ENCODE measurements around the gene HNRNPR.

HNRNPR gene

GRCh38 chr1:23341931-23342692 is 2.0 kb downstream of the HNRNPR start:
- no peak overlapping the region for H2AFZ ChIP-seq (ENCODE audit: low read length)
- H3K27me3 ChIP-seq (ENCODE audit: insufficient read depth, low read length, poor library complexity, severe bottlenecking), result peaks cover 8% of the 10 kb centered on the region
- TF ChIP-seq EZH2phosphoT487 (IDR thresholded peaks at IDR 0.05; ENCODE audit: borderline replicate concordance), result no peak
- H3K4me2 ChIP-seq (ENCODE audit: low read depth, low read length, poor library complexity, severe bottlenecking), result peak overlapping the region; percentile 85
- no peaks in the 10 kb centered on the region for H3K9me3 ChIP-seq (ENCODE audit: insufficient read depth, low read depth, low read length)
- no peaks in the 10 kb centered on the region for H3F3A ChIP-seq (ENCODE audit: low read depth)
- H3K79me2 ChIP-seq (ENCODE audit: insufficient read depth, low read length), result peaks cover 70% of the 10 kb centered on the region
- H3K36me3 ChIP-seq (ENCODE audit: insufficient read depth, low read length), result peaks cover 11% of the 10 kb centered on the region; the same call in 1 of the 2 replicates
- peak overlapping the region; percentile 92 for H3K9ac ChIP-seq (ENCODE audit: low read depth, low read length, poor library complexity, severe bottlenecking)
- no peaks in the 10 kb centered on the region for H3K9me2 ChIP-seq (replicated peaks; ENCODE audit: low read depth, low read length)
- H4K20me1 ChIP-seq (ENCODE audit: insufficient read depth, low read length, poor library complexity, severe bottlenecking), result peaks cover 67% of the 10 kb centered on the region
- peak overlapping the region; percentile 80 for H3K4me3 ChIP-seq (ENCODE audit: low read length, poor library complexity, severe bottlenecking)
- peaks cover 46% of the 10 kb centered on the region for H3K4me1 ChIP-seq (ENCODE audit: insufficient read depth, low read length, poor library complexity, severe bottlenecking)

- peaks cover 94% of the 10 kb centered on the region for H3K79me2 ChIP-seq (ENCODE audit: insufficient read depth, low read length)
- peak overlapping the region; percentile 80 for H3K4me3 ChIP-seq (ENCODE audit: low read length, poor library complexity, severe bottlenecking)
Measured at GRCh38 chr1:23339632-23340031, 4.5 kb downstream of the HNRNPR start.

GRCh38 chr1:23337869-23338268 is 6.2 kb downstream of the HNRNPR start:
- Histone ChIP-seq H3K9ac (ENCODE audit: low read depth, low read length, poor library complexity, severe bottlenecking) (peak overlapping the region; percentile 92), H3K36me3 (ENCODE audit: insufficient read depth, low read length) (peaks cover 46% of the 10 kb centered on the region), H3F3A (ENCODE audit: low read depth) (no peaks in the 10 kb centered on the region), H2AFZ (ENCODE audit: low read length) (no peak overlapping the region), H3K79me2 (ENCODE audit: insufficient read depth, low read length) (peaks cover 99% of the 10 kb centered on the region), H3K4me1 (ENCODE audit: insufficient read depth, low read length, poor library complexity, severe bottlenecking) (peaks cover 45% of the 10 kb centered on the region), H3K9me2 (replicated peaks; ENCODE audit: low read depth, low read length) (no peaks in the 10 kb centered on the region), H3K4me3 (ENCODE audit: low read length, poor library complexity, severe bottlenecking) (peak overlapping the region; percentile 80), H3K9me3 (ENCODE audit: insufficient read depth, low read depth, low read length) (no peaks in the 10 kb centered on the region), H4K20me1 (ENCODE audit: insufficient read depth, low read length, poor library complexity, severe bottlenecking) (peaks cover 93% of the 10 kb centered on the region), H3K4me2 (ENCODE audit: low read depth, low read length, poor library complexity, severe bottlenecking) (peak overlapping the region; percentile 85), H3K27me3 (ENCODE audit: insufficient read depth, low read length, poor library complexity, severe bottlenecking) (no peaks in the 10 kb centered on the region)
- TF ChIP-seq CTCF (conservative IDR thresholded peaks at IDR 0.05; ENCODE audit: low read length), result no peak
- TF ChIP-seq EZH2phosphoT487 (IDR thresholded peaks at IDR 0.05; ENCODE audit: borderline replicate concordance), result no peak

More at GRCh38 chr1:23339632-23340031, 4.5 kb downstream of the HNRNPR start:
- H3K4me2 ChIP-seq (ENCODE audit: low read depth, low read length, poor library complexity, severe bottlenecking), result peak overlapping the region; percentile 85
- H3F3A ChIP-seq (ENCODE audit: low read depth), result no peaks in the 10 kb centered on the region
- H3K27me3 ChIP-seq (ENCODE audit: insufficient read depth, low read length, poor library complexity, severe bottlenecking), result peaks cover 8% of the 10 kb centered on the region
- TF ChIP-seq EZH2phosphoT487 (IDR thresholded peaks at IDR 0.05; ENCODE audit: borderline replicate concordance), result no peak
- TF ChIP-seq CTCF (conservative IDR thresholded peaks at IDR 0.05; ENCODE audit: low read length), result no peak
- peak overlapping the region; percentile 92 for H3K9ac ChIP-seq (ENCODE audit: low read depth, low read length, poor library complexity, severe bottlenecking)
- H4K20me1 ChIP-seq (ENCODE audit: insufficient read depth, low read length, poor library complexity, severe bottlenecking), result peaks cover 85% of the 10 kb centered on the region
- H3K4me1 ChIP-seq (ENCODE audit: insufficient read depth, low read length, poor library complexity, severe bottlenecking), result peaks cover 42% of the 10 kb centered on the region
- no peaks in the 10 kb centered on the region for H3K9me2 ChIP-seq (replicated peaks; ENCODE audit: low read depth, low read length)
- no peaks in the 10 kb centered on the region for H3K9me3 ChIP-seq (ENCODE audit: insufficient read depth, low read depth, low read length)
- no peak overlapping the region for H2AFZ ChIP-seq (ENCODE audit: low read length)
- H3K36me3 ChIP-seq (ENCODE audit: insufficient read depth, low read length), result peaks cover 29% of the 10 kb centered on the region

Data from Loucy (cell line).